ENCODE data around the gene C1orf87.

DNA sequence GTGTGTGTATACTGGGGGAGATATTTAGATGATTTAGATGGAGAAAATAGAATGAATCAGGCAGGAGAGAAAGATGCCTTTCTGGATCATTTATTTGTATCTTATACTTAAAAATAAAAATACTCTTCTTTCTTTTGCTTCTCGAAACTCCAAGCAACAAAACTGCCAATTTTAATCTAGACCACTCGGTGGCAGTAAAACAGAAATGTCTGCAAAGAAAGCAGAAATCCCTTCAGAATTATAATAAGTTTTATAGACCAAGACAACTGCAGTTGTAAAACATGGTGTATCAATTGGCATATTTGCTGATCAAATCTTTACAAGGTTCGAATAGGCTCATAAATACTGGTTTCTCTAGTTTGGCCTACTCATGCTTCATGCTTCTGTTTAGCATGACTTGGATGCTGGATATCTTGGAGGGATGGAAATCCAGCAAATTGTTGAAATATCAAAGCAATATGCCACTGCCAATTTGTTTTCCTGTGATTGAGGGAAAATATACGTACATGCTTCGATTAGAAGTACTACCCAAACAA is 15.1 kb upstream of the C1orf87 start:
- TF ChIP-seq, protein P1, sequence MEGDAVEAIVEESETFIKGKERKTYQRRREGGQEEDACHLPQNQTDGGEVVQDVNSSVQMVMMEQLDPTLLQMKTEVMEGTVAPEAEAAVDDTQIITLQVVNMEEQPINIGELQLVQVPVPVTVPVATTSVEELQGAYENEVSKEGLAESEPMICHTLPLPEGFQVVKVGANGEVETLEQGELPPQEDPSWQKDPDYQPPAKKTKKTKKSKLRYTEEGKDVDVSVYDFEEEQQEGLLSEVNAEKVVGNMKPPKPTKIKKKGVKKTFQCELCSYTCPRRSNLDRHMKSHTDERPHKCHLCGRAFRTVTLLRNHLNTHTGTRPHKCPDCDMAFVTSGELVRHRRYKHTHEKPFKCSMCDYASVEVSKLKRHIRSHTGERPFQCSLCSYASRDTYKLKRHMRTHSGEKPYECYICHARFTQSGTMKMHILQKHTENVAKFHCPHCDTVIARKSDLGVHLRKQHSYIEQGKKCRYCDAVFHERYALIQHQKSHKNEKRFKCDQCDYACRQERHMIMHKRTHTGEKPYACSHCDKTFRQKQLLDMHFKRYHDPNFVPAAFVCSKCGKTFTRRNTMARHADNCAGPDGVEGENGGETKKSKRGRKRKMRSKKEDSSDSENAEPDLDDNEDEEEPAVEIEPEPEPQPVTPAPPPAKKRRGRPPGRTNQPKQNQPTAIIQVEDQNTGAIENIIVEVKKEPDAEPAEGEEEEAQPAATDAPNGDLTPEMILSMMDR (IDR thresholded peaks at IDR 0.05; ENCODE audit: borderline replicate concordance, extremely low read depth, low read length, poor library complexity, severe bottlenecking): no peak
- no peak for TF ChIP-seq EZH2 (IDR thresholded peaks at IDR 0.05; ENCODE audit: borderline replicate concordance, low read depth, low read length, severe bottlenecking)
